Type B pancreatic cell (in vitro differentiated cells): ENCODE results near the gene WIPF3. TPM values are rescaled to one million over a fixed set of nuclear protein-coding genes. Genes with fewer than 3 reads are reported as not detected.

Source experiments
- DNase-seq: peaks from one replicate; pipeline ENCODE4 v3.0.0; 2021; ENCODE audit warnings: mixed read lengths; ENCODE audit not compliant: unreplicated experiment; ENCODE audit errors: extremely low spot score
- H3K27ac Mint-ChIP-seq: 2 replicates; pipeline ENCODE4 v1.8.0; 2021; ENCODE audit warnings: mild to moderate bottlenecking, mixed read lengths
- H3K27me3 Mint-ChIP-seq: 2 replicates; pipeline ENCODE4 v1.8.0; 2021; ENCODE audit warnings: mixed read lengths
- H3K36me3 Mint-ChIP-seq: 2 replicates; pipeline ENCODE4 v1.8.0; 2021; ENCODE audit warnings: mixed read lengths
- H3K4me1 Mint-ChIP-seq: one replicate; pipeline ENCODE4 v1.8.0; 2021; ENCODE audit warnings: mixed read lengths; ENCODE audit not compliant: unreplicated experiment
- H3K4me3 Mint-ChIP-seq: 2 replicates; pipeline ENCODE4 v1.8.0; 2021; ENCODE audit warnings: mild to moderate bottlenecking, mixed read lengths
- H3K9me3 Mint-ChIP-seq: 2 replicates; pipeline ENCODE4 v1.8.0; 2021; ENCODE audit warnings: mixed read lengths
- CTCF ChIP-seq: fragments of 200-600 bp; sonication (generic); conservative IDR thresholded peaks from 2 replicates; pipeline ENCODE4 v1.5.0; 2021; ENCODE audit warnings: antibody characterized with exemption, mild to moderate bottlenecking
- total RNA-seq: library from RNA; stranded (reverse); gene quantifications from 2 replicates; pipeline ENCODE4 v1.2.1, GENCODE V29; 2021; ENCODE audit warnings: low replicate concordance

Gene WIPF3
- total RNA-seq, 1 donor from 2014 or later = 1.7 TPM

- no peak for TF ChIP-seq CTCF
- peaks cover 3% of the 10 kb centered on the region for H3K27me3 Mint-ChIP-seq
- peaks cover 6% of the 10 kb centered on the region for H3K9me3 Mint-ChIP-seq
- H3K4me3 Mint-ChIP-seq = peak overlapping the region; percentile 49
- peaks cover 9% of the 10 kb centered on the region for H3K4me1 Mint-ChIP-seq
- H3K27ac Mint-ChIP-seq = peak overlapping the region; percentile 89
- DNase-seq = no peak
- H3K36me3 Mint-ChIP-seq = no peaks in the 10 kb centered on the region
Measured at GRCh38 chr7:29847916-29848315, 41.6 kb downstream of the WIPF3 start.

DNA sequence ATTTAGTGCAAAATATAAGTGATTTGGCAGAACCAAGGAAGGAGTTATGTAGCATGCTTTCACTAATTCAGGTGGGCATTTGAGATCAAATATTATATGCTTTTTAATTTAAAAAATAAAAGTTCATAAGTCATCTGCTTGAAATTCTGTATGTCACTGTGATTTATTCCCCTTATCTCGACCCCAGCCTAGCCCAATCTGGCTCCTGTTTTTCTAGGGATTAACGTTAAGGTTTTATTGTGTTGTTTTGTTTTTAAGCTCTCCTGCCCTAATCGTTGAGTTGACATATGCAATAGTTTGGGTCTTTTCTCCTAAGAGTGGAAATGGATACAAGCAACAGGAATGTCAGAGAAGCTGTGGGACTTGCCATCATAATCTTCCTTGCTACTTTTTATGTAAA is 42.6 kb downstream of the WIPF3 start:
- DNase-seq = no peak
- Mint-ChIP-seq H3K4me1 (peaks cover 12% of the 10 kb centered on the region), H3K9me3 (peaks cover 6% of the 10 kb centered on the region), H3K4me3 (no peak overlapping the region), H3K27ac (no peak overlapping the region), H3K36me3 (no peaks in the 10 kb centered on the region), H3K27me3 (peaks cover 3% of the 10 kb centered on the region)
- TF ChIP-seq CTCF = no peak

DNA sequence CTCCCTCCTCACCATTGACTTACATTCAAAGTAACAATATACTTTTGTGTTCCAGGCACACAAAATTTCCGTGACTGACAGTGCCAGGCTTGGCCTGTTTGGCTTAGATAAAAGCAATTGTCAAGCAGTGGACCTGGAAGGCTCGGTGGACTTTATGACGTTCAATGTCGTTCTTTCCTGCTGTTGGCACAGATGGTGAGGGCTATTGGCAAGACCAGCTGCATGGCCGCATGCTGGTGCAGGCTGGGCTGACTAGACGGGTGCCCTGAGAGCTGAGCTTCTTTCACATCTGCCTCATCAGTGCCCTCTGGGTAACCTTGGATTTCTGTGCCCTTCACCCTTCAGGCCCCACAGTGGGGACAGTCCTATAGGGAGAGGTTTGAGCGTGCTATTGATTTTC is 45.2 kb downstream of the WIPF3 start:
- Mint-ChIP-seq H3K4me1 (peaks cover 25% of the 10 kb centered on the region), H3K4me3 (no peak overlapping the region), H3K27ac (no peak overlapping the region), H3K27me3 (peaks cover 3% of the 10 kb centered on the region), H3K9me3 (peaks cover 6% of the 10 kb centered on the region), H3K36me3 (no peaks in the 10 kb centered on the region)
- no peak for TF ChIP-seq CTCF
- no peak for DNase-seq

DNA sequence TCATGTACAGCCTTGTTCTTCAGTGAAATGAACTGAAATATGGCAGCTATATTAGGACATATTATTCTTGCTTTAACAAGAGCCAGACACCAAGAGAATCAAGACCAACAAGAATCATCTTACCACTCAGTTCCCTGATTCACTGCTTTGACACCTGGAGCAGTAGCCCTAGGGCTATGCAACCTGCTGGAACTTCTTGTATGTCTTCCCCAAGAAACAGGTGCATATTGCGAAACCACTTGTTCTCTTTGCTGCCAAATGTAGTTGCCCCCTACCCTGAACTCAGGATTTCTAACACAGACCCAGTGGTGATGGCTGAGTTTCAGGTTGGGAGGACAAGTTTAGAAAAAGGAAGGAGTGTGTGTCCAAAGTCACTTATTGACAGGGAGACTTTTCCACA is 46.1 kb downstream of the WIPF3 start:
- no peak for DNase-seq
- Mint-ChIP-seq H3K4me3 (no peak overlapping the region), H3K27me3 (peaks cover 2% of the 10 kb centered on the region), H3K4me1 (peaks cover 23% of the 10 kb centered on the region), H3K36me3 (no peaks in the 10 kb centered on the region), H3K9me3 (peaks cover 4% of the 10 kb centered on the region), H3K27ac (no peak overlapping the region)
- no peak for TF ChIP-seq CTCF

DNA sequence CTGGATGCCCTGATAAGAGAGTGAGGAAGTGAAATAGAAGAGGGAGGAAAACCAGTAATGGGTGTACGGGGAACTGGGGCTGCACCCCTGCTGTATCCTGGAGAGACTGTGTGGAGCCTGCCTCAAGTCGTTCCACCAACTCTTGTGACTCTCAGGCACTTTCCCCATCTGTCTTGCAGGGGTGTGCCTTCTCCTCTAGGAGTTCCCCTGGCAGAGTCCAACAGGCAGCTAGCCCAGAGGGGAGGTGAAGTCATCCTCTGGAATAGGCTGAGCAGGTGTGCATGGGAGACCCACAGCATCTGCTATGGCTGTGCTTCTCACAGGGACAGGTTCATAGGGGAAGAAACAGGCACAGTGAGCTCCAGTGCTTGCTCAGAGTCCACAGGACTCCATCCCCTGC is 46.8 kb downstream of the WIPF3 start:
- H3K27me3 Mint-ChIP-seq = no peaks in the 10 kb centered on the region
- no peak overlapping the region for H3K4me3 Mint-ChIP-seq
- H3K27ac Mint-ChIP-seq = no peak overlapping the region
- peaks cover 20% of the 10 kb centered on the region for H3K4me1 Mint-ChIP-seq
- H3K36me3 Mint-ChIP-seq = no peaks in the 10 kb centered on the region
- no peak for TF ChIP-seq CTCF
- no peak for DNase-seq
- no peaks in the 10 kb centered on the region for H3K9me3 Mint-ChIP-seq

DNA sequence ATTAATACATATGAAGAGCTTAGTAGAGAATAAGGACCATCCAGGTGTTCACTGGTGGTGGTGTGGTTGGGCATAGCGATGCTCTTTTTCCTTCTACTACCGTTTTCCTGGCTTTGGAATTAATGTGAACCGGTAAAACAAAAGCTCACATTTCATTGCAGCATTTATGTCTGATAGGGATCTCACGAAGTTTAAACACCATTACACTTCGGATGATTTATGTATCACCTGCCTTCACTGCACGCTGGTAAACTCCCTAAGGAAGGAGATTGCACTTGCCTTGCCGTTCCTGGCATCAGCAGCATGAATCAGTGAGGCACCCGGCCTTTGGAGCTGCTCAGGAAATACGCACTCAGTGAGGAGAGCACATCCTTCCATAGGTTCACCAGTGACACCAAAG is 47.5 kb downstream of the WIPF3 start:
- DNase-seq = no peak
- H3K36me3 Mint-ChIP-seq = no peaks in the 10 kb centered on the region
- no peak for TF ChIP-seq CTCF
- no peak overlapping the region for H3K4me3 Mint-ChIP-seq
- H3K27ac Mint-ChIP-seq = peak overlapping the region; percentile 55
- peaks cover under 1% of the 10 kb centered on the region for H3K27me3 Mint-ChIP-seq
- H3K4me1 Mint-ChIP-seq = peaks cover 27% of the 10 kb centered on the region
- H3K9me3 Mint-ChIP-seq = peaks cover 3% of the 10 kb centered on the region
